Caco-2 (cell line): ENCODE results near the gene NRSN1. TPM values are rescaled to one million over a fixed set of nuclear protein-coding genes. Genes with fewer than 3 reads are reported as not detected.

ENCODE experiments used
- total RNA-seq: library from RNA; stranded (reverse); gene quantifications from 2 replicates; pipeline ENCODE4 v1.2.3, GENCODE V29; 2022

NRSN1 gene
- total RNA-seq, 1 experiment from 2014 or later, result not detected

Other genes starting within 250 kb of the NRSN1 start
- gene DCDC2, start 231.8 kb downstream of the NRSN1 start, total RNA-seq, result 175 and 191 TPM in 2 replicates